ENCODE results near the gene TMSB10.
"Not testable (repeated sequence)": the region's sequence is repeated elsewhere in the genome, so short reads cannot be mapped to it uniquely, and the experiment has no call there.

The TMSB10 gene

DNA sequence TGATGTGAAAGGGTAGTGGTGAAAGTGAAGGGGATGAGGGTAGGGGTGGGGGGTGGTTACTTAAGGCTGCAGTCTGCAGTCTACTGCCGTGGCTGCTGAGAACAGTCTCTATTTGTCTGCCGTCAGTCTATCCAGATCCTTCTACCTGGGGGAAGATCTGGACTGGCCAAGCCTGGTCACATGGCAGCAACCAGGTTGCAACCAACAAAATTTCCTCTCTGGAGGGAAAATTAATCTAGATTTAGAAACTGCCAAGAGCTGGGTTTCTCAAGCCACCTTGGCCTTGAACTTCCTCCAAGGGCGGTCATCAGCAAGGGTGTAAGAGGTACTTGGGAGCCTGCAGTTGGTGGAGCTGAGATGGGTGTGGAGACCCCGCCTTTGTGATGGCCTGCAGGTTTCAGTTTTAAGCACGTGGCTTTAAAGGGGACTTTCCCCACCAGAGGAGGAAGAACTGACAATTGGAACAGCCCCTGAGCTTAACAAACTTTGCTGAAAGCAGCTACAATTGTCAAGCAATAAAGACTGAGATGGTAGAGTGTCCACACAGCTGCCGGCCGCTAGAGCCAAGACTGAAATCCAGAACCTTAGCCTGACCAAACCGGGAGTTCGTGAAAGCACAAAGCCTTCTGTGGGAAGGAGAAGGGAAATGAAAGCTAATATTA is 34.1 kb downstream of the TMSB10 start:
- DNase-seq (ENCODE audit: low read depth) = peak; percentile 100
- TF ChIP-seq, protein P1, sequence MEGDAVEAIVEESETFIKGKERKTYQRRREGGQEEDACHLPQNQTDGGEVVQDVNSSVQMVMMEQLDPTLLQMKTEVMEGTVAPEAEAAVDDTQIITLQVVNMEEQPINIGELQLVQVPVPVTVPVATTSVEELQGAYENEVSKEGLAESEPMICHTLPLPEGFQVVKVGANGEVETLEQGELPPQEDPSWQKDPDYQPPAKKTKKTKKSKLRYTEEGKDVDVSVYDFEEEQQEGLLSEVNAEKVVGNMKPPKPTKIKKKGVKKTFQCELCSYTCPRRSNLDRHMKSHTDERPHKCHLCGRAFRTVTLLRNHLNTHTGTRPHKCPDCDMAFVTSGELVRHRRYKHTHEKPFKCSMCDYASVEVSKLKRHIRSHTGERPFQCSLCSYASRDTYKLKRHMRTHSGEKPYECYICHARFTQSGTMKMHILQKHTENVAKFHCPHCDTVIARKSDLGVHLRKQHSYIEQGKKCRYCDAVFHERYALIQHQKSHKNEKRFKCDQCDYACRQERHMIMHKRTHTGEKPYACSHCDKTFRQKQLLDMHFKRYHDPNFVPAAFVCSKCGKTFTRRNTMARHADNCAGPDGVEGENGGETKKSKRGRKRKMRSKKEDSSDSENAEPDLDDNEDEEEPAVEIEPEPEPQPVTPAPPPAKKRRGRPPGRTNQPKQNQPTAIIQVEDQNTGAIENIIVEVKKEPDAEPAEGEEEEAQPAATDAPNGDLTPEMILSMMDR (IDR thresholded peaks at IDR 0.05; ENCODE audit: insufficient read depth, low read depth, low read length, missing control alignments) = no peak
- H3K4me3 ChIP-seq (ENCODE audit: low read depth, low read length) = peak overlapping the region; percentile 59

DNA sequence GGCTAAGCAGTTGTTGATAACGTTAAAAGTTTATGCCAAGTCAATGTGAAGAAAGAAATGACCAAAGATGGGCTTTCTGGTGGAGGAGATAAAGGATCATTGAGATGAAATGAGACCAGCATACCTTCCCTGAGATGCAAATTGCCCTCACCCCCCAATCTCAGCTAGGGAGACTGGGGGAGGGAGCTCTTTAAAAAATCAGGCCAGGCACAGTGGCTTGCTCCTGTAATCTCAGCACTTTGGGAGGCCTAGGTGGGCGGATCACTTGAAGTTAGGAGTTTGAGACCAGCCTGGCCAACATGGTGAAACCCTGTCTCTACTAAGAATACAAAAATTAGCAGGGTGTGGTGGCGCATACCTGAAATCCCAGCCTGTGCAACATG is 34.6 kb downstream of the TMSB10 start:
- TF ChIP-seq, protein P1 (IDR thresholded peaks at IDR 0.05; ENCODE audit: insufficient read depth, low read depth, low read length, missing control alignments) = no peak
- peak overlapping the region; percentile 58 for H3K4me3 ChIP-seq (ENCODE audit: low read depth, low read length)
- DNase-seq (ENCODE audit: low read depth) = peak; percentile 82

DNA sequence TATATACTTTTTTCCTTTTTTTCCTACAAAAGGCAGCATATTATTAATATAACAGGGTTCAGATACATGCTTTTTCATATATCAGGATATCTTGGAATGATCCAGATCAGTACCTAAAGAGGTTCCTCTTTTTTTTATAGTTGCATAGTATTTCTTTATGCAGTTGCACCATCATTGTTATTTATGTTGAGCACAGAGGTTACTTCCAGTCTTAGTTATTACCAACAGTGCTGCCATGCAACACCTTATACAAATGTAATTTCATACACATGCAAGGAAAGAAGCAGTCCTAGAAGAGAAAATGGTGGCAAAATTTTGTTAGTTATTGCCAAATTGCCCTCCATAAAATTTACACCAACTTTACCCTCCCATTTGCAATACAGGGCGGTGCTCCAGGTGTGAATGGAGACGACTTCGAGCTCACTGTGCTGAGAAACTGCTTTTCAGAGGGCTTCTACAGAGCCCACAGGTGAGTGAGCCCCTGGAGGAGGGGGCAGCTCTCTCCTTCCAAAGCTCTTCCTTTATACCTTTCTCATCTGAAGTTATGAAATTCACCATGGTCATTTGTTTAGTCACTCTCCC is 35.5 kb downstream of the TMSB10 start:
- peak overlapping the region; percentile 58 for H3K4me3 ChIP-seq (ENCODE audit: low read depth, low read length)
- DNase-seq (ENCODE audit: low read depth) = no peak

DNA sequence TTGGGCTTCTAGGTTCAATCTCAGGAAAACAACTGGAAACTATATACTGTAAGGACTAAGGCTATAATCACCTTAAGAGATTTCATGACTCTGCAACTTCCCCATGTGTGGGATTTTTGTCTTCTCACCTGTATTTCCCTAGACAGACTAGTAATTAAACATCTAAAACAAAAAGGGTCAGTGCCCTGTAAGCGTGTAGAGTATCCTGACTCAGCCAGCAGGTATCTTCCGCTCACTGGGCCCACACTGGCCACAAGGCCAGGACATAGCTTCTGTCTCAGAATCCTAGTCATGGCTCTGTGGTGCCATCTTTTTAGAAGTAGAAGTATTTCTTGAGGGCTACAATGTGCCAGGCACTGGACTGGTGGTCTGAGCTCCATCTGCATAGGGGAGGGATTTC is 36.7 kb downstream of the TMSB10 start:
- TF ChIP-seq, protein P1 (IDR thresholded peaks at IDR 0.05; ENCODE audit: insufficient read depth, low read depth, low read length, missing control alignments) = no peak
- DNase-seq (ENCODE audit: low read depth) = no peak
- H3K4me3 ChIP-seq (ENCODE audit: low read depth, low read length) = peak overlapping the region; percentile 91

More for the DNA sequence above, 35.5 kb downstream of the TMSB10 start:
- TF ChIP-seq, protein P1 (IDR thresholded peaks at IDR 0.05; ENCODE audit: insufficient read depth, low read depth, low read length, missing control alignments) = no peak

DNA sequence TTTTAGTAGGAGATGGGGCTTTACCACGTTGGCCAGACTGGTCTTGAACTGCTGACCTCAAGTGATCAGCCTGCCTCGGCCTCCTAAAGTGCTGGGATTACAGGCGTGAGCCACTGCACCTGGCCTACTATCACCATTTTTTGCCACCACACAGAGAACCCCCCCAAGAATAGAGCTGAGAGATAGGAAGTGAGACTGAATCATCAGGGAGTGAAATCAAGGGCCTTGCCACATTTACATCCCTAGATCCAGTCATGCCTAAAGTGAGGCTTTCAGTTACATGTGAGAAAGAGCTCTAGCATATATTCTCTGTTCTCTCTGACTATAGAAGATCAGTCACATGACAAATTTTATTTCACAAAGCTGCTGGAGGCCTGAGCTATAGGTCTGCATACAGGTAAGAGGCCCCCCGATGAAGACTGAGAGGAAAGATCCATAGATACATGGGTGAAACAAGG is 37.5 kb downstream of the TMSB10 start:
- TF ChIP-seq, protein P1 (IDR thresholded peaks at IDR 0.05; ENCODE audit: insufficient read depth, low read depth, low read length, missing control alignments) = no peak
- H3K4me3 ChIP-seq (ENCODE audit: low read depth, low read length) = peak overlapping the region; percentile 91
- DNase-seq (ENCODE audit: low read depth) = peak; percentile 96

DNA sequence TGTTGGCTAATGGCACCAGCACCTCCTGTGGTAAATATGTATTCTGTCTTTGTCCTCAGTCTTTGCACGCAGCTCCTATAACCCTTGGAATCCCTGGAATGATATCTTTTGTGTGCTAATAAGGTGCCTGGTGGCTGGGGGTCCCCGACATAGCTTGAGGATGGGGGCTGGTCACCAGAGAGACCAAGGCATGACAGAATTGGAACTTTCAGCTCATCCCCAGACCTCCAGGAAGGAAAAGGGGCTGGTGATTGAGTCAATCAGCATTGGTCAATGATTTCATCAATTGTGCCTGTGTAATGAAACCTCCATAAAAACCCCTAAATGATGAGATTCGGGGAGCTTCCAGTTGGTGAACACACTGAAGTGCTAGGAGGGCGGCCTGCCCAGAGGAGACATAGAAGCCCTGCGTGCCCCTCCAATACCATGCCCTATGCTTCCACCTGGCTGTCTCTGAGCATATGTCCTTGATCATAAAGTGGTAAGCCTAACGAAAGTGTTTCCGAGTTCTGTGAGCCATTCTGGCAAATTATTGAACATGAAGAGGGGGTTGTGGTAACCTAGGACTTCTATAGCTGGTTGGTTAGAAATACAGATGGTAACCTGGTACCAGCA is 38.9 kb downstream of the TMSB10 start:
- peak; percentile 59 for DNase-seq (ENCODE audit: low read depth)
- TF ChIP-seq, protein P1 (IDR thresholded peaks at IDR 0.05; ENCODE audit: insufficient read depth, low read depth, low read length, missing control alignments) = no peak
- peak overlapping the region; percentile 91 for H3K4me3 ChIP-seq (ENCODE audit: low read depth, low read length)

DNA sequence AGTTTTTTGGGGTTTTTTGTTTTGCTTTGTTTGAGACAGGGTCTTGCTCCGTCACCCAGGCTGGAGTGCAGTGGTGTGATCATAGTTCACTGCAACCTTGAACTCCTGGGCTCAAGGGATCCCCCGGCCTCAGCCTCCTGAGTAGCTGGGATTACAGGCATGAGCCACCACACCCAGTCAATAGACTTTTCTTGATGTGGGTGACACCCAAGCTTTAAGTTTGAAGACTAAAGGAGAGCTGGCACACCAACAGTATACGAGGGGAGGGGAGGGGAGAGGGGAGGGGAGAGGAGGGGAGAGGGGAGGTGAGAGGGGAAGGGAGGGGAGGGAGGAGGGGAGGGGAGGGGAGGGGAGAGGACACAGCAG is 40.4 kb downstream of the TMSB10 start:
- peak overlapping the region; percentile 91 for H3K4me3 ChIP-seq (ENCODE audit: low read depth, low read length)
- not testable (repeated sequence) for DNase-seq (ENCODE audit: low read depth)
